Activated T-cell treated with anti-CD3 and anti-CD28 coated beads, Interleukin-2, amount 50 U/mL, for 1 hour (primary cell): ENCODE results near the gene THSD4.
"Not testable (repeated sequence)": the region's sequence is repeated elsewhere in the genome, so short reads cannot be mapped to it uniquely, and the experiment has no call there.

Source experiments
- DNase-seq: peaks from one replicate; pipeline ENCODE4 v3.0.0-alpha.2; 2020

The THSD4 gene

GRCh38 chr15:71357967-71358366 lies 242.7 kb downstream of the THSD4 start:
- DNase-seq: no peak

DNA sequence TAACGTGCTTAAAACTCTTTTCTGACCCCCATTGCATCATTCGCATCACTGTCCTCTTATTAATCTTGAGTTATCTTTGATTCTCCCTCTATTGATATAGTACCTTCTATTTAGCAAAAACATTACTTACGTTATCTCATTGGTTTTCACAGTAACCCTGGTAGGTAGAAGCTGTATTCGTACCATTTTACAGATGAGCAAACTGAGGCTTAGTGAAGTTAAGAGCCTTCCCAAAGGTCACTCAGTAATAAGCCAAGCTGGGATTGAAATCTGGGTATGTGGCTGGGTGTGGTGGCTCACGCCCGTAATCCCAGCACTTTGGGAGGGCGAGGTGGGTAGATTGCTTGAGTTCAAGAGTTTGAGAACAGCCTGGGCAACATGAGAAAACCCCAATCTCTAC lies 244.0 kb downstream of the THSD4 start:
- no peak for DNase-seq

DNA sequence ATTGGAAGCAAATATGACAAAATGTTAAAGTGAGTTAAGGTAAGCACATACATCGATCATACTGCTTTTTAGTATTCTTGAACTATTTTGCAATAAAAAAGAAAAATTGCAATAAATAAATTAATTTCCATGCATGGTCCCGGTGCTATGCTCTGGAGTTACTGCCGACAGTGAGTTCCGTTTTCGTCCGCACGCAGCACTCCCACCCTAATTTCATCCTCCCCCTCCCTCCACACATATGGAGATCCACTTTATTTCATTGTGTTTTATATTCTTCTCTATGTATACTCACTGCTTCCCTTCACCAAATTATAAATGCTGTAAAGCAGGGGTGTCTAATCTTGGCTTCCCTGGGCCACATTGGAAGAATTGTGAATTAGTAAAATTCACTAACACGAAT lies 247.3 kb downstream of the THSD4 start:
- no peak for DNase-seq

GRCh38 chr15:71362987-71363968 lies 248.0 kb downstream of the THSD4 start:
- no peak for DNase-seq

- no peak for DNase-seq
Measured at GRCh38 chr15:71364117-71364584, 248.9 kb downstream of the THSD4 start.

DNA sequence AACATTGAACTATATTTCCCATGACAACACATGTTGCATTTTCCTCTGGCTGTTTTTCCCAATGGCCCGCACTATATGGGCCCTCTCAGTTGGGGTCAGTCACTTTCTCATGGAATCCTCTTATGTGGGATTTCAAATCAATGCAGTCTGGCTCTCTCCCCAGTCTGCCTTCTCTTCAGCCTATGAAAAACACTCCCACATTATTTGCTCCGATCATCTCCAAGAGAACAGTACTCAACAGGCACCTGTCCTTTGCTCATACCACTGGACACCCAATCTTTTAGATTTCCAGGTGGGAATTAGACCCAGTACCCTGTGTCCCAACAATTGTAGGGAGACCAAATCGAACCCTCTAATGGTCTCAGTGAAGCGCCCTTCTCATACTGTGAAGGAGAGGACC lies 251.3 kb downstream of the THSD4 start:
- DNase-seq: no peak

DNA sequence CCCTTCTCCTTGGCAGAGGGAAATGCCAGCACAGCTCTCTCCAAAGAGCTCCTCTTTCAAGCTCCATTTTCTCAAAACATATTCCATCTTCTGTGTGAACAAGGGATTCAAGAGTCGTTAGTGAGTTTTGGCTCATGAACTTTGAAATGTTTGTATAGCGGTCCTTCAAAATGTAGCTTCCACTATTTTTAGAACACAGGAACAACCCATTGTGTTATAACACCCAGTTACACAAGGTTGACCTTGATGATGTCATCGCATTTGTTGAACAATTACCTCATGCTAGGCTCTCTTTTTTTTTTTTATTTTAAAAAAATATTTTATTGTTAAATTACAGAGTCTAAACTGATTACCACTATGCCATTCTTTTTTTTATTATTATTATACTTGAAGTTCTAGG lies 251.7 kb downstream of the THSD4 start:
- no peak for DNase-seq

DNA sequence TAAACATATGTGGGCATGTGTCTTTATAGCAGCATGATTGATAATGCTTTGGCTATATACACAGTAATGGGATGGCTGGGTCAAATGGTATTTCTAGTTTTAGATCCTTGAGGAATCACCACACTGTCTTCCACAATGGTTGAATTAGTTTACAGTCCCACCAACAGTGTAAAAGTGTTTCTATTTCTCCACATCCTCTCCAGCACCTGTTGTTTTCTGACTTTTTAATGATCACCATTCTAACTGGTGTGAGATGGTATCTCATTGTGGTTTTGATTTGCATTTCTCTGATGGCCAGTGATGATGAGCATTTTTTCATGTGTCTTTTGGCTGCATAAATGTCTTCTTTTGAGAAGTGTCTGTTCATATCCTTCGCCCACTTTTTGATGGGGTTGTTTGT lies 252.5 kb downstream of the THSD4 start:
- not testable (repeated sequence) for DNase-seq

DNA sequence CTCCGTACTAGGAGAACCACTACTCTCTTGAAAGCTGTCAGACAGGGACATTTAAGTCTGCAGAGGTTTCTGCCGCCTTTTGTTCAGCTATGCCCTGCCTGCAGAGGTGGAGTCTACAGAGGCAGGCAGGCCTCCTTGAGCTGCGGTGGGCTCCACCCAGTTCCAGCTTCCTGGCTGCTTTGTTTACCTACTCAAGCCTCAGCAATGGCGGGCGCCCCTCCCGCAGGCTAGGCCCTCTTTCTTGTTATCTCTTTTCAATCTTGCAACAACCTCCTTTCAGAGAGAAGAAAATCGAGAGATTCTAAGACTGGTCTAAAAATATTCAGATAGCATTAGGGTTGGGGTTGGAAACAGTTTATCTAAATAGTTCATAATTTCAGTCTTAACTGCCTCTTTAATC lies 257.5 kb downstream of the THSD4 start:
- peak; percentile 23 for DNase-seq

DNA sequence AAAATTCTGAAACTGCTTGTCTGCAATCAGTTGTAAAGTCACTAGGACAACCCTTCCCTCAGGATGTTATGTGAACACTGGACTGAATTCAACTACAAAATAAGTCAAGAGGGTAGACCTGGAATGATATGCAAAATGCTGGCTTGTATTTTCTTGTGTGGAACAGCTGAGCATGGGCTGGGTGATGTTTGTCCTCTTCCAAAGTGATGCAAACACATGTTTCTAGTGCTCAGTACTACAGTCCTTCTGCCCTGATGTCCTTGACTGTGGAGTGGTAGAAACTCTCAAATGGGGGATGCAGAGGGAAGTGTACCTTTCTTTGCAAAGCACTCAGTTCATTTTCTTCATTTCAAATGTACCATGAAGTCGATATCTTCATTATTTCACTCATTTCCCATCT lies 258.6 kb downstream of the THSD4 start:
- no peak for DNase-seq

DNA sequence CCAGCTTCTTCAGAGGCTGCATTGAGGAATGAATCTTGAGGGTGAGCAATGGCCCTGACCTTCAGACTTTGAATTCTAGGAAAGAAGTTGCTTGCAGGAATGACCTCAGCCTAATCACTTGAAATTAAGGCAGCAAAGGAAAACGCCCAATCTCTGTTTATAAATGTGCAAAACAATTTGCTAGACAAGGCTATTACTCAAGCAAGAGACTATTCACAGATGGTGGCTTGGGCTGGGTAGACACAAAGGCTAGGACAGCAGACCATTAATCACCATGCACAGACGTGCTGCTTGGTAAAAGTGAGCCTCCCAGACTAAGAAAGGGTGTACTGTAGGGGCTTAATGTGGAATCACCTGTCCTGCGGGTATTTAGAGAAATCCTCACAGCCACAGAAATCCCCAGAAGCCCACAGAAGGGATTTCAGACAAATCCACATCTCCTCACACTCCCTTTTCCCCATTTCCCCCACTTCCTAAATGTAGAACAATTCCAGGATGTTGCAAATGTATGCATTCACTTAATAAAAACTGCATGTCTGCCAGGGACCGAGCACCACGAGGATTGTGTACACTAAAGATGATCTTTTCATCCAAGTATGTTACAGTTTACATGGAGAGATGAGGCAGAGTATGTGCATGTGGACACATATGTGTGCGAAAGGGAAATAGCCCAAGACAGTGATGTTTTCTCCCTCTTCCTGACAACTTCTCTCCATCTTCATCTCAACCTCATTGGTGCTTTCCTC lies 259.5 kb downstream of the THSD4 start:
- DNase-seq: no peak

- DNase-seq: no peak
Measured at GRCh38 chr15:71375934-71376333, 260.7 kb downstream of the THSD4 start.

DNA sequence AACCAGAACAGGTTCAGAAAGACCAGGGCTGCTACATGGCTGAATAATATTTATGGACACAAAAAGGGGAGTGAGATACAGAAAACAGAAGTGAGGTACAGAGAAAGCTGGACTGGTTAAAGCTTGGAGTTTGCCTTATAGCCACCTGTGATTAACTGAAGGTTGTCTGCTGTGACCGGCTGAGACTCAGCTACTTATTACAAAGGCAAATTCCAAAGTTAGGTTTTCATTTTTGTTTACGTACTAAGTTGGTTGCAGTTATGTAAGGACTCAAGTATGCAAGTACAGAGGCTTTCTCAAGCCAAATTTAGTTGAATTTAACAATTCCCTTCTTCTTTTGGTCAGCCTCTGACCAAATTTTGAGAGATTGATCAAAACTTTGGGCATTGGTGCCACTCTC lies 264.6 kb downstream of the THSD4 start:
- DNase-seq: no peak

DNA sequence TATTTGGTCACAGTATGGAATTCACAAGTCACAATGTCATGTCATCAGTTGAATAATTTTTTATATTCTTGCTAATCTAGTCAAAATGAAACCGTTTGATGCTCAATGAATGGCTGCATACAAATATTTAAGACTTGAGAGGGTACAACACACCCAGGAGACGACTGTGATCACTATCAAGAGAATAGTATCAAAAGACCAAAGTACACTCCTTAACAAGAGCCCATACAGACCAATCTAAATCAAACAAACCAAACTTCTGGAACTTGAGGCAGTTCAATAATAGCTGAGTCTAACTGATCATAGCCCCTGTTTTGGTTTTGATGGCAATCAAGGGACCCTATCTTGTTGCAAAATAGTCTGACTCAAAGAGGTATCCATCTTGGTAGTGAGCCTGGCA lies 265.1 kb downstream of the THSD4 start:
- no peak for DNase-seq

- no peak for DNase-seq
Measured at GRCh38 chr15:71384501-71384900, 269.2 kb downstream of the THSD4 start.

GRCh38 chr15:71385026-71385425 lies 269.8 kb downstream of the THSD4 start:
- DNase-seq: no peak

GRCh38 chr15:71385457-71385856 lies 270.2 kb downstream of the THSD4 start:
- DNase-seq: no peak

GRCh38 chr15:71386005-71386404 lies 270.7 kb downstream of the THSD4 start:
- DNase-seq: no peak

DNA sequence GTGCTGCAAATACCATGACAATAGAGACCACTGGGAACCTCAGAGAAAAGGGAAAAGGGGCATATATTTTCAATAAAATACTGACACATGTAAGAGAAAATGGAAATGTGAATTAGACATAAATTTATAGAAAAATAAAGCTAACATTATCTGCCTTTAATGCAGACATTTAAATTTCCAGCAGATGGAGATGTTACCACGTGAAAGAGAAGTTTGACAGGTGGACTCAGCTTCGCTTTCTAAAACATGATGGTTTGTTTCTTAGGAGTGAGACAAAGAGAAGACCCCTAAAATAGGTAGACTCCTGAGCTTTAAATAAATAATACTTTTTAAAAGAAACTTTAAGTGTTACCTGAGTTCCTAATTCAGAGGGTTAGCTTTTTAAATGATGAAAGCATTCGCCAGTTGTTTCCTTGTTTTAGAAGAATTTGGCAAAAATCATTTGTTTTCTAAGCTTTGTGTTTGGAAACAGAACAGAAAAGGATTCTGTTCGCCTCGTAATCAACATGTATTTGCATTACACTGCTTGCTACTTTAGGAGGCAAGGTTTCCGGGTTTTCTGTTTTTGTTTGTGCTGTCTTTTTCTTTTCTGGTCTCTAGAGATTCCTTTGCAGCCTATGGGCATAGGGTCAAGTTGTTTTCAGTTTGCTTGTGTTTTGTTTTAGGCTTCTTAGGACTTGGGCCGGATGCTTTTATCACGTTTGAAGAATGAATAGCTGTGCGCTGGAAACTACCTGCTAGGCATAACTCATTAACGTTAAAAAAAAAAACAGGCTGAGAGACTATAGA lies 271.4 kb downstream of the THSD4 start:
- no peak for DNase-seq

DNA sequence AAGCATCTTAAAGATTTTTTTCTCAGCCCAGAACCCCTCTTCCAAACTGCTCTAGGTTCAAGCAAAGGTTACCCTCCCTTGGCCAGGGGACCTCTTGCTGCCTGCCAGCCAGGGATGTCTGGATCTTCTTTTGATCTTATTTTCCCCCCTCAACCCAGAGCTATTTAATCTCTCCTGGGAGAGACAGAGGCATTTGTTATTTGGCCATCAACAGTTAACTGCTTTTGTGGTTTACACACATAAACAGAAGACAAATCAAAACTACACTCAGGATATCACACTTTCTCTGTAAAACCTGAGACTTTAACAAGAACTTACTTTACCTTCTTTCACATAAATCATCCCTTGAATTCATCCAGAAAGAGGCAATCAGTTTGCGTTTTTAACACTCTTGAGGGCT lies 272.5 kb downstream of the THSD4 start:
- DNase-seq: no peak

DNA sequence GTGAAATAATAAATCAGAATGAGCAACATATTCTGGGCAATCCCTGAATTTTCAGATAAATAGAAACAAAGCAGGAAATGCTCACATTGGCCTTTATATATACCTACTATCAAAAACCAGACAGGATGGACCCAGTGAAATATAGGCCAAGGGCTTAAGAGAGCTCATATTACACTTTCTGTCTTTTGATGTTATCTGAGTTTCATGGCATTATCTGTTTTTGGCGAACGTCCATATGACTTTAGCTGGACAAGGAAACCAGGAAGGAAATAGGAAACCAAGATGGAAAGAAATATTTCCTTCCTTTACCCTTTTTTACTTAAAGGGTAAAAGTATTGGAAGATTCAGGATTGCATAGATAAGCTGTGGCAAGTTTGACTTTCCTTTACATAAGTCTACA lies 274.8 kb downstream of the THSD4 start:
- DNase-seq: no peak

DNA sequence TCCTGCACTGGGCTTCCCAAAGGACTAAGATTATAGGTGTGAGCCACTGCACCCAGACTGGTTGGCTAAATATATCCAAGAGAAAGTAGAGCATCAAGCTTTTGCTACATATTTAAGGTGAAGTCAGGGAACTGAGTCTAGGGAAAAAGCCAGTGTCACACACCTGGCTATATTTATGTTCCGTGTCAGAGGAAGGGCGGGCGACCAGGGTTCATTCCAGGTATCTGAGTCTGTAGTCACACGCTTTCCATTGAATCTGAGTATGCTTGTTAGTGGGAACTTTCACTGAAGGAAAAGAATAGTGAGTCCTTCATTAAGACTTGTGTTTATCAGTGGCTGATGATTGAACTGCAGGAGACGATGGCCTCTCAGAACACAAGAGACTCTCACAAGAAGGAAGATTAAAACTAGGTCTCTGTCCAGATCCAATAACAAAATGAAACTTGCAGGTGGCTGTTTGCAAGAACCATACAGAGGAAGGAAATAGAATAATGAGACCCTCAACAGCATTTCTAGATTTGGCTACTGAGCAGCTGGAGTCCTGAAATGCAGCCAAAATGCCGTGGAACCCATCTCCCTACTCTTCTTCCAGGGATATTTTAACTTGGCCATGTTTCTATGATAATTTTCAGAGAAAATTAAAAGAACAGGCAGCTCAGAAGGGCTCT lies 276.3 kb downstream of the THSD4 start:
- DNase-seq: no peak

DNA sequence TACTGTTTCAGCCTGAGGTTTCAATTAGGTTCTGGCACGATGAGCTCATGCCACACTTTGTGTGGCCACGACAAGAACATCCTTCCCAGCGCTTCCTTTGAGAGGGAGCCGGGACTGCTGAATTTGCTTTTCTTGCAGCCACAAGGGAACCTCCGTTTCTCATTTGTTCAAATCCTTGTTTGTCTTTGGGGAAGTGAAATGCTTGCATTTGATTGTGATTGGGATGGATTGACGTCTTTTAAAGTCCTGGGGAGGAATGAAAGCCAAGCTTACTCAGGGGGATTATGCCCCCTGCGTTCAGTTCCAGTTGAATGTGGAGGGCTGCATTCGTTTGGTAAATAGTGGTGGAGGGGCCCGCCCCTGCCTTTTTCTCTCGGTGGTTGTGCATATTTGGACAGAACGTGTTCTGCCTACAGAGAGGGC lies 277.6 kb downstream of the THSD4 start:
- no peak for DNase-seq
